A549 (cell line): ENCODE measurements around the gene BCAS1. TPM values are rescaled to one million over a fixed set of nuclear protein-coding genes. Genes with fewer than 3 reads are reported as not detected.

ENCODE experiments used
- ATAC-seq, 2 experiments: fragments of 200-7000 bp in 1 of 2; fragments of >200 bp in 1 of 2; cut with Nextera tagmentation in 1 of 2; cut with Tn5 transposase in 1 of 2; 3 replicates each; pipeline versions ENCODE4 v1.8.0 to v1.9.1; 2018 to 2020; ENCODE audit warnings: mild to moderate bottlenecking in 1 of 2, moderate library complexity in 1 of 2
- CTCF ChIA-PET: fragments of 300-600 bp; sonication (Branson Sonifier 250); formaldehyde crosslinking; extraction: SDS; loops from one replicate; lab custom pipeline; 2021; ENCODE audit warnings: antibody characterized with exemption, inconsistent platforms; lab: Yijun Ruan, JAX
- POLR2A ChIA-PET: fragments of 350-600 bp; formaldehyde crosslinking; extraction: SDS; loops from one replicate; lab custom pipeline; 2021; ENCODE audit warnings: antibody characterized with exemption, inconsistent platforms; lab: Yijun Ruan, JAX
- DNase-seq, 2 experiments: peaks; one replicate each; pipeline versions ENCODE4 v3.0.0 to v3.0.0-alpha.2; 2011 to 2016; ENCODE audit warnings: low read depth in 1 of 2, low spot score in 1 of 2
- FAIRE-seq: peaks from 2 replicates; lab custom pipeline; 2011; peaks lifted over from hg19 to GRCh38; lab: Jason Lieb, UNC
- H3K27ac ChIP-seq, 2 experiments: fragments of >200 bp; sonication (Bioruptor Twin); formaldehyde crosslinking; 3 replicates each; pipeline ENCODE4 v1.5.1; 2016 to 2017
- H3K4me1 ChIP-seq: fragments of >200 bp; sonication (Bioruptor Twin); formaldehyde crosslinking; 3 replicates; pipeline ENCODE4 v1.6.1; 2016
- H3K4me2 ChIP-seq: fragments of >200 bp; sonication (Bioruptor Twin); formaldehyde crosslinking; 3 replicates; pipeline ENCODE4 v1.6.1; 2016
- H3K4me3 ChIP-seq: fragments of >200 bp; sonication (Bioruptor Twin); formaldehyde crosslinking; 3 replicates; pipeline ENCODE4 v1.5.1; 2016
- H3K9me3 ChIP-seq: fragments of >200 bp; sonication (Bioruptor Twin); formaldehyde crosslinking; 3 replicates; pipeline ENCODE4 v1.6.1; 2016
- CTCF ChIP-seq: fragments of >200 bp; sonication (Bioruptor Twin); formaldehyde crosslinking; IDR thresholded peaks from 3 replicates; pipeline ENCODE4 v1.5.1; 2016
- E2F6 ChIP-seq: IDR thresholded peaks from 2 replicates; pipeline ENCODE4 v1.6.1; 2012; ENCODE audit warnings: low read depth, borderline replicate concordance
- ELK1 ChIP-seq: fragments of 150-350 bp; IDR thresholded peaks from 2 replicates; pipeline ENCODE4 v1.6.1; 2014; ENCODE audit warnings: low read depth, mild to moderate bottlenecking, low read length
- ESRRA ChIP-seq: fragments of 150-350 bp; IDR thresholded peaks from 2 replicates; pipeline ENCODE4 v1.6.1; 2014; ENCODE audit warnings: mild to moderate bottlenecking, low read length, borderline replicate concordance
- HDAC2 ChIP-seq: fragments of 200-600 bp; sonication (generic); IDR thresholded peaks from 2 replicates; pipeline ENCODE4 v1.6.1; 2016
- HMGXB4 ChIP-seq: fragments of 250-450 bp; sonication (Bioruptor Pico); IDR thresholded peaks from 2 replicates; pipeline ENCODE4 v1.5.0; 2021; ENCODE audit warnings: mild to moderate bottlenecking, moderate library complexity, borderline replicate concordance
- MAFK ChIP-seq: fragments of 450-650 bp; IDR thresholded peaks from 2 replicates; pipeline ENCODE4 v1.6.1; 2014; ENCODE audit not compliant: partially characterized antibody
- MAZ ChIP-seq: fragments of 150-350 bp; IDR thresholded peaks from 2 replicates; pipeline ENCODE4 v1.6.1; 2014; ENCODE audit warnings: antibody characterized with exemption, low read depth, low read length, borderline replicate concordance
- MYC ChIP-seq: IDR thresholded peaks from 2 replicates; pipeline ENCODE4 v1.6.1; 2012; ENCODE audit warnings: mild to moderate bottlenecking, inconsistent platforms, low read length, improper control_type of control experiment, borderline replicate concordance
- NFE2L2 ChIP-seq: fragments of 150-350 bp; conservative IDR thresholded peaks from 2 replicates; pipeline ENCODE4 v1.6.1; 2014; ENCODE audit warnings: low read length
- POLR2AphosphoS2 ChIP-seq: conservative IDR thresholded peaks from 2 replicates; pipeline ENCODE4 v1.6.1; 2012; ENCODE audit warnings: low read length, improper control_type of control experiment, inconsistent platforms
- RAD21 ChIP-seq, 2 experiments: fragments of >200 bp in 1 of 2; sonication (Bioruptor Twin) in 1 of 2; formaldehyde crosslinking in 1 of 2; IDR thresholded peaks in 1 of 2; conservative IDR thresholded peaks in 1 of 2; 2 replicates in 1 of 2; 3 replicates in 1 of 2; pipeline ENCODE4 v1.6.1; 2012 to 2018; ENCODE audit warnings: inconsistent platforms in 1 of 2
- SMC3 ChIP-seq: fragments of >200 bp; sonication (Bioruptor Twin); formaldehyde crosslinking; IDR thresholded peaks from 3 replicates; pipeline ENCODE4 v1.6.1; 2018; ENCODE audit warnings: inconsistent platforms
- SREBF2 ChIP-seq: fragments of 450-650 bp; IDR thresholded peaks from 2 replicates; pipeline ENCODE4 v1.6.1; 2014; ENCODE audit warnings: mild to moderate bottlenecking, moderate library complexity
- TFCP2L1 ChIP-seq: fragments of 250-450 bp; sonication (Bioruptor Pico); IDR thresholded peaks from 2 replicates; pipeline ENCODE4 v1.5.0; 2021; ENCODE audit warnings: mild to moderate bottlenecking
- WGBS: methylation state at CpG from one replicate; pipeline ENCODE4 v1.1.6; 2017; ENCODE audit errors: missing lambda C conversion rate; 5-methylcytosine and 5-hydroxymethylcytosine counted together
- polyA plus RNA-seq, 4 experiments: library from polyadenylated mRNA; depleted of rRNA in 3 of 4; stranded (reverse); fragments of >200 nt; fragmentation: RNase III in 1 of 4; extraction: RNeasy Plus Mini Kit Qiagen cat#74134 plus additional on column Dnase treatment in 1 of 4; gene quantifications; 2 replicates in 3 of 4; 3 replicates in 1 of 4; pipeline ENCODE4 v1.2.3, GENCODE V29; 2011 to 2017

The BCAS1 gene
- polyA plus RNA-seq, 2 of the 4 experiments (the other 2 are of a cell fraction) = 1.4 to 3.9 TPM

- Histone ChIP-seq H3K4me3 (no peak overlapping the region), H3K4me1 (peaks cover 8% of the 10 kb centered on the region), H3K27ac (no peak overlapping the region; a peak in 1 of 6 replicates), H3K4me2 (no peak overlapping the region), H3K9me3 (no peaks in the 10 kb centered on the region)
- DNase-seq = no peak
- CTCF ChIA-PET = interaction anchor here (0.6 to 19.2 kb wide), 5 partner anchors 9 to 555 kb away, joined by 3 to 655 read pairs (median 4); partner anchors contain the start of gene PFDN4
- WGBS = 39% methylated on average over 6 of the region's 6 CpGs
- FAIRE-seq = no peak
- POLR2A ChIA-PET = interaction anchor here (1.0 to 1.2 kb wide), 3 partner anchors 24 to 83 kb away, joined by 3 read pairs; partner anchors contain the start of gene CYP24A1
- TF ChIP-seq HMGXB4 (CRISPR knock-in tag) = no peak
- ATAC-seq = peak in 1 of 2 experiments; percentile 59; a peak in 2 of 6 replicates
Observed at GRCh38 chr20:54091120-54091480, 20.7 kb upstream of the BCAS1 start.

GRCh38 chr20:54090230-54091119 lies 20.1 kb upstream of the BCAS1 start:
- POLR2A ChIA-PET = interaction anchor here (0.6 to 1.2 kb wide), 4 partner anchors 23 to 84 kb away, joined by 3 read pairs; partner anchors contain the start of gene CYP24A1
- Histone ChIP-seq H3K27ac (peak overlapping the region in 1 of 2 experiments; percentile 22; a peak in 1 of 6 replicates), H3K4me1 (peaks cover 15% of the 10 kb centered on the region), H3K4me3 (no peak overlapping the region), H3K4me2 (no peak overlapping the region), H3K9me3 (no peaks in the 10 kb centered on the region)
- FAIRE-seq (no peak), ATAC-seq (no peak), DNase-seq (no peak)
- CTCF ChIA-PET = interaction anchor here (0.6 to 19.2 kb wide), 5 partner anchors 8 to 556 kb away, joined by 3 to 655 read pairs (median 4); partner anchors contain the start of gene PFDN4
- WGBS = 80% methylated on average over 6 of the region's 6 CpGs
- TF ChIP-seq RAD21 (conservative IDR thresholded peaks at IDR 0.05 in 1 of 2, IDR thresholded peaks at IDR 0.05 in 1 of 2) = no peak
- TF ChIP-seq SREBF2 = no peak
- no peak for TF ChIP-seq CTCF
- TF ChIP-seq MAZ = no peak
- no peak for TF ChIP-seq HMGXB4 (CRISPR knock-in tag)
- TF ChIP-seq ESRRA = no peak
- no peak for TF ChIP-seq SMC3
- TF ChIP-seq E2F6 = no peak
- TF ChIP-seq HDAC2 = no peak
- TF ChIP-seq TFCP2L1 (CRISPR knock-in tag) = no peak
- no peak for TF ChIP-seq POLR2AphosphoS2
- no peak for TF ChIP-seq MAFK
- no peak for TF ChIP-seq MYC
- TF ChIP-seq ELK1 = no peak
- no peak for TF ChIP-seq NFE2L2
